Glomerular visceral epithelial cell (primary cell): ENCODE data around the gene CHRM5.
"Not testable (repeated sequence)": the region's sequence is repeated elsewhere in the genome, so short reads cannot be mapped to it uniquely, and the experiment has no call there.

Source experiments
- DNase-seq: peaks from one replicate; pipeline ENCODE4 v3.0.0-alpha.2; 2016; ENCODE audit errors: extremely low spot score

CHRM5 gene

DNA sequence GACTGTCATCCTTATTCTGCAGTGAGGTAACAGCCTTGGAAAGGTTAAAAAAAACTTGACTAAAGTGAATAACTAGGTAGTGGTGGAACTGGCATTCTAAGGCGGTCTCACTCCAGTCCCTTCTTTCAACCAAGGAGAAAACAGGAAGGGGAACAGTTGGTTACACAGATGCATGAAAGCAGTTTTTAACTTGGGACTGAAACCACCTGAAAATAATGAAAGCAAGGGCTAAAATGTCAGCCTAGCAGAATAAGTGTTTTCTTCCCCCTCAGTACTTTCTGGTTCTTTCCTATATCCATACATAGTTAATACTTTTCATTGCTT, 71.5 kb downstream of the CHRM5 start:
- DNase-seq = no peak

GRCh38 chr15:34043391-34043790, 75.1 kb downstream of the CHRM5 start:
- no peak for DNase-seq

DNA sequence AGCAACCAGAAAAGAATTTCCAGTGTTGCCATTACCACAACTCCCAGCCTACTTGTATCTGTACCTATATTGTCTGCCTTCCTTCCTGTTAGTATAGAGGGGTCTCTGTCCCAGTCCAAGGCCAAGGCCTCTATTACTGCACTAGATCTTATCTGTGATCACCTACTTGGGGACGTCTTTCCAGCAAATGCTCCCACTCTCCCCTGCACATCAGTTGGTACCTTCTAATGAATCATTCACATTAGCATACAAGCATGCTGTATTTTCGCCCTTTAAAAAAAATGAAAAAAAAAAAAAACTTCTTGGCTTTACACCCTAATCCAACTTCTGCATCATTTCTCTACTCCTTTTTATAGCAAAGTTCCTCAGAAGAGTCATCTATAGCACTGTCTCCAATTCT, 75.5 kb downstream of the CHRM5 start:
- no peak for DNase-seq

- no peak for DNase-seq
These were observed 78.3 kb downstream of the CHRM5 start for GRCh38 chr15:34046471-34047145.

GRCh38 chr15:34047893-34048775, 79.8 kb downstream of the CHRM5 start:
- peak; percentile 89 for DNase-seq

GRCh38 chr15:34049112-34049511, 80.8 kb downstream of the CHRM5 start:
- DNase-seq = peak; percentile 87

- DNase-seq = not testable (repeated sequence)
These were observed 82.1 kb downstream of the CHRM5 start for GRCh38 chr15:34050385-34050784.

- no peak for DNase-seq
These were observed 85.9 kb downstream of the CHRM5 start for GRCh38 chr15:34054081-34054707.

- peak; percentile 66 for DNase-seq
These were observed 87.7 kb downstream of the CHRM5 start for GRCh38 chr15:34055868-34056595.

DNA sequence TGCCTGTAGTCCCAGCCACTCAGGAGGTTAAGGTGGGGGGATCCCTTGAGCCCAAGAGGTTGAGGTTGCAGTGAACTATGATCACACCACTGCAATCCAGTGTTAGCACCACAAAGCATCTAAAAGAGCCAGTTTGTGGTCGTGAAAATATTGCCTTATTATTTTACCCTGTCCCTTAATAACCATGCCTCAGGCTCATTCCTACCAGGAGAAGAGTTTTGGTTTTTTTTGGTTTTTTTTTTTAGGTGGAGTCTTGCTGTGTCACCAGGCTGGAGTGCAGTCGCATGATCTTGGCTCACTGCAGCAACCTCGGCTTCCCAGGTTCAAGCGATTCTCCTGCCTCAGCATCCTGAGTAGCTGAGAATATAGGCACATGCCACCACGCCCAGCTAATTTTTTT, 88.6 kb downstream of the CHRM5 start:
- DNase-seq = no peak

DNA sequence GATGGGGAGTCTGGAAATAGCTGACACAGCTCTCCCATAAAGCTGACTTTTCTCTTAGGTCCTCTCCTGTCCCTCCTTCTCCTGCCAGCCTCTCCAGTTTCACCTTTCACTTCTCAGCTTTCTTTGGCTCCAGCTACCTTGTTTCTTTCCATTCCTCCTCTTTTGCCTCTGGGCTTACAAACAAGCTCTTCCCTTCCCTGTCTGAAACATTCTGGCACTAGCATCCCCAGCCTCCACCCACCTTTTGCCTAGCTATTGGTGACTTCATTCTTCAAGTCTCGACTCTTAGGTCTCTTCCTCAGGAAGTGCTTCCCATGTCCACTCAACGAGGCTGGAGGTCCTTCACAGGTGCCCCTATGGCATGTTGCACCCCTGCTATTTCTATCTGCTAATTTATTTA, 91.2 kb downstream of the CHRM5 start:
- DNase-seq = no peak

GRCh38 chr15:34059946-34060345, 91.6 kb downstream of the CHRM5 start:
- DNase-seq = no peak

GRCh38 chr15:34064438-34064837, 96.1 kb downstream of the CHRM5 start:
- DNase-seq = no peak

- DNase-seq = no peak
These were observed 97.0 kb downstream of the CHRM5 start for GRCh38 chr15:34065261-34065660.

DNA sequence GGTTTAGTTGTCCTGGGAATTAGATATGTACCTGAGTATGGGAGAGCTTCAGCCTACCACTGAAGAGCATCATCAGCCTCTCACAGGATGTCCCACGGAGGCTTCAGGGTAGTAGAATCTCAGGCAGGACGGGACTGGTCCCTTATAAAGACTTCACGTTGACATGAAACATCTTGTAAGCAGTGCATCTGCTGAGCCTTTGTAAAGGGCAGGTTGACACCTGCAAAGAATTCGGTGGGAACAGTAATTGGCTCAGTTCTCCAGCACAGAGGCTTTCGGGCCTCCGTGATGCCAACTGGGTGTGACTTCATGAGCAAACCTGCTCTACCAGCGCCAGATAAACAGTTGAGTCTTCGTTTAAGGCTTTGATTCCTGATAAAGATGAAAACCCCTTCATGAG, 97.6 kb downstream of the CHRM5 start:
- no peak for DNase-seq

DNA sequence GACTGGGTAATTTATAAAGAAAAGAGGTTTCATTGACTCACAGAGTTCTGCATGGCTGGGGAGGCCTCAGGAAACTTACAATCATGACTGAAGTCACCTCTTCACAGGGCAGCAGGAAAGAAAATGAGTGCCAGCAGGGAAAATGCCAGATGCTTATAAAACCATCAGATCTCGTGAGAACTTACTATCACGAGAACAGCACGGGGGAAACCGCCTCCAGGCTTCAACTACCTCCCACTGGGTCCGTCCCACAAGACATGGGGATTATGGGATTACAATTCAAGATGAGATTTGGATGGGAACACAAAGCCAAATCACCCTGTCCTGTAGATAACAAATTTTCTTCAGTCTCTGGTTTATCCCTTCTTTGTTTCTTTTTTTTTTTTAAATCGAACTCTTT, 101.7 kb downstream of the CHRM5 start:
- DNase-seq = no peak

- no peak for DNase-seq
These were observed 108.5 kb downstream of the CHRM5 start for GRCh38 chr15:34076785-34077184.

DNA sequence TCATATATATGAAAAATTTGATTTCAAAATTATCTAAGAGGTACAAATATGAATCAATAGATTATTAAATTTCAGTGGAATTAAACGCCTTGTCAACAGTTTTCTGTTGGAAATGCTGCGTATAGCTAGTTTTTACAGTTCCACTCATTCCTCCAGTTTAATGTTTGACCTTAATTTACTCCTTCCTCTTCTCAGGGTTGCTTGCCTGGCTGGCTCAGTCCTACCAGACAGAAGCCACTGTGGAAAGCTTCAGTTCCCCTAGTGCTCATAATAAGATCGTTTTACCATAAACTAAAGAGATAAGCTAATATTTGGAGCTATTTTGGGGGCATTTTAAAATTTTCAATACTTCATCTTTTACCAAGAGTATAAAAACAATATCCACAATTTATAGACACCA, 110.6 kb downstream of the CHRM5 start:
- no peak for DNase-seq

DNA sequence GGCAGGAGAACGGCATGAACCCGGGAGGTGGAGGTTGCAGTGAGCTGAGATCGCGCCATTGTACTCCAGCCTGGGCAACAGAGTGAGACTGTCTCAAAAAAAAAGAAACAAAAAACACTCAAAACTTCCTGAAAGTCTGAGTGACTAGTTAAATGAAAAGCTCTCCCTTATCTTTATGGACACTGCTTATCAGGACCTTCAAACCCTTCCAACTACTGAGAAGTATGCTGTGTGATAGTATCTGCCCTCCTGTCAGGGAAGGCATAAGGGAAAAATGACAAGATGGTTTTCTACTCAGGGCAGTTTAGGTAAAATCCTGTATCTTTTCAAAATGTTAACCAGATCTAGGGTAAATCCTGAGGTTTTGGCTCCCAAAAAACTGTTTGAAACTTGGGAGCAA, 111.6 kb downstream of the CHRM5 start:
- no peak for DNase-seq

DNA sequence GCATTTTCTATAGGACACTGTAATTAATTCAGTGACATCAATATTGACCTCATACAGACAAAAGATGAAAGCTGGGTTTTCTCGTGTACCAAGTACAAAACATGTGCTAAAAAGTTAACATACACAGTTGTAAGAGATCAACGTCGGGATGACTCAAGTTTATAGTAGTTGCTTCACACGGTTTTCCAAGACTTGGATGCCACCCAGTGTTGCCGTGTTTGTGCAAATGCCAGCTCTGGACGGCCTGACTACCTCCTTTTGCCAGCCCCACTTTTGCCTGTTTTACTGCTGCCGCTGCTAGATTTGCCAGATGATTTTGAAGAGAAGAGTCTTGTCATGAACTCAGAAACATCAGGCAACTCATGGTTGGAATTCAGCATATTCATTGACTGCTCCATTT, 115.8 kb downstream of the CHRM5 start:
- no peak for DNase-seq

DNA sequence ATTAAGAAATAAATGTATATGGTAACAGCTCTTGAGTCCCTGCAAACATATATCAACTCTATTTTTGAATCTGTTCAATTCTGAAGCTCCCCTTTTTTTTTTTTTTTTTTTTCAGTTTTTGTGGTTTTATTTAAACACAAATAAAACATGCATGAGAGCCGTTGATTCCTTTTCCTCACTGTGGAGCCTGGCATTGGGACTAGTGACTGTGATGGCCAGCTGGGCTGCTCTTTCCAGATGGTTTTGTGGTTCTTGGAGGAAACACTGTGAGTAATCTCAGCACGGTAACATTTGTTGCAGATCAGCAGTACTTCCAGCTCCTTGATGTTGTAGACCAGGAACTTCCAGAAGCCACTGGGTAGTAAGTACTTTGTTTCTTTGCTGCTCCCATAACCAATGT, 117.4 kb downstream of the CHRM5 start:
- DNase-seq = no peak

DNA sequence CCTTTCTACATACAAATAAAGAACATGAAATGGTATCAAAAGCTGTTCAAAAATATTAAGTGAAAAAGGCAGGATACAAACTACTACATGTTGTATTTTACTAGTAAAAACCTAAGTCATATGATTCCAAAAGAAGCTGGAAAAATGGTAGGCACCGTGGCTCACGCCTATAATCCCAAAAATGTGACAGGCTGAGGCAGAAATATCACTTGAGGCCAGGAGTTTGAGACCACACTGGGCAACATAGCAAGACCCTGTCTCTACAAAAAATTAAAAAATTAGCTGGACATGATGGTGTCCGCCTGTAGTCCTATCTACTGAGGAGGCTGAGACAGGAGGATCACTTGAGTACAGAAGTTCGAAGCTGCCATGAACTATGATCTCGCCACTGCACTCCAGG, 131.6 kb downstream of the CHRM5 start:
- no peak for DNase-seq
